B cell (primary cell): ENCODE measurements around the gene GON7. TPM values are rescaled to one million over a fixed set of nuclear protein-coding genes. Genes with fewer than 3 reads are reported as not detected.
"Not testable (repeated sequence)": the region's sequence is repeated elsewhere in the genome, so short reads cannot be mapped to it uniquely, and the experiment has no call there.

Experiments used
- ATAC-seq: fragments of 200-7000 bp; cut with Tn5 transposase; one replicate; pipeline ENCODE4 v1.10.0; 2021; ENCODE audit warnings: low read depth, mild to moderate bottlenecking, moderate number of reproducible peaks, moderate library complexity
- CTCF ChIA-PET: fragments of 350-600 bp; sonication (Branson Sonifier 250); formaldehyde crosslinking; loops from one replicate; lab custom pipeline; 2021; ENCODE audit warnings: antibody characterized with exemption, inconsistent platforms; lab: Charles Lee
- POLR2A ChIA-PET: fragments of 350-600 bp; sonication (Branson Sonifier 250); formaldehyde crosslinking; loops from one replicate; lab custom pipeline; 2021; ENCODE audit warnings: antibody characterized with exemption; lab: Charles Lee
- DNase-seq: peaks from one replicate; pipeline ENCODE4 v3.0.0; 2013
- H2AFZ ChIP-seq: 2 replicates; pipeline ENCODE4 v1.6.1; 2012; ENCODE audit warnings: mild to moderate bottlenecking, low read depth, low read length; ENCODE audit not compliant: insufficient read depth, poor library complexity, severe bottlenecking
- H3K27ac ChIP-seq, 2 donors: 1 replicate in 1 of 2; 2 replicates in 1 of 2; pipeline ENCODE4 v1.5.1; 2012 to 2013; ENCODE audit warnings: low read length in 2 of 2, mild to moderate bottlenecking in 2 of 2, moderate library complexity in 1 of 2
- H3K27me3 ChIP-seq, 4 experiments: fragments of 200-600 bp in 1 of 4; sonication (generic) in 1 of 4; replicated peaks in 1 of 4; 1 replicate in 2 of 4; 2 replicates in 2 of 4; pipeline versions ENCODE4 v1.6.1 to v1.7.0; 2013 to 2016; ENCODE audit warnings: low read length in 3 of 4, mild to moderate bottlenecking in 2 of 4, mixed read lengths in 1 of 4, moderate library complexity in 1 of 4; ENCODE audit not compliant: insufficient read depth in 4 of 4, control insufficient read depth in 3 of 4; ENCODE audit errors: control extremely low read depth in 1 of 4
- H3K36me3 ChIP-seq, 2 experiments: replicated peaks in 1 of 2; 1 replicate in 1 of 2; 2 replicates in 1 of 2; pipeline versions ENCODE4 v1.6.1 to v1.7.1; 2013; ENCODE audit warnings: low read length in 1 of 2; ENCODE audit not compliant: insufficient read depth in 2 of 2, control insufficient read depth in 1 of 2; ENCODE audit errors: control extremely low read depth in 1 of 2, extremely low read depth in 1 of 2
- H3K4me1 ChIP-seq, 2 donors: fragments of 200-600 bp in 1 of 2; sonication (generic) in 1 of 2; 1 replicate in 1 of 2; 2 replicates in 1 of 2; pipeline versions ENCODE4 v1.5.1 to v1.6.1; 2013 to 2017; ENCODE audit warnings: low read length in 2 of 2; ENCODE audit not compliant: control insufficient read depth in 2 of 2, insufficient read depth in 2 of 2
- H3K4me2 ChIP-seq: replicated peaks from 2 replicates; pipeline ENCODE3; 2012; ENCODE audit warnings: mild to moderate bottlenecking, low read depth, low read length; ENCODE audit not compliant: poor library complexity, severe bottlenecking
- H3K4me3 ChIP-seq, 5 experiments: fragments of 200-600 bp in 1 of 5; sonication (generic) in 1 of 5; 1 replicate in 3 of 5; 2 replicates in 2 of 5; pipeline versions ENCODE4 v1.5.1 to v1.7.0; 2011 to 2016; ENCODE audit warnings: low read length in 4 of 5, mild to moderate bottlenecking in 4 of 5, low read depth in 2 of 5, control low read depth in 1 of 5, moderate library complexity in 1 of 5; ENCODE audit not compliant: insufficient read depth in 1 of 5; ENCODE audit errors: control extremely low read depth in 1 of 5, extremely low read depth in 1 of 5
- H3K79me2 ChIP-seq: fragments of 200-600 bp; sonication (generic); one replicate; pipeline ENCODE4 v1.6.0; 2016; ENCODE audit warnings: low read length; ENCODE audit not compliant: control insufficient read depth, insufficient read depth
- H3K9ac ChIP-seq: fragments of 200-600 bp; sonication (generic); 2 replicates; pipeline ENCODE4 v1.6.1; 2017; ENCODE audit warnings: mild to moderate bottlenecking, low read length, moderate library complexity
- H3K9me3 ChIP-seq, 3 donors: one replicate each; pipeline versions ENCODE4 v1.6.1 to v1.7.1; 2013; ENCODE audit warnings: low read length in 2 of 3; ENCODE audit not compliant: control insufficient read depth in 2 of 3, insufficient read depth in 1 of 3; ENCODE audit errors: control extremely low read depth in 1 of 3
- H4K20me1 ChIP-seq: 2 replicates; pipeline ENCODE4 v1.6.0; 2012; ENCODE audit warnings: mild to moderate bottlenecking, low read length; ENCODE audit not compliant: insufficient read depth, control insufficient read depth, poor library complexity, severe bottlenecking
- H3K27ac Mint-ChIP-seq: one replicate; pipeline ENCODE4 v1.8.0; 2021; ENCODE audit warnings: mixed read lengths
- H3K27me3 Mint-ChIP-seq: one replicate; pipeline ENCODE4 v1.8.0; 2021; ENCODE audit warnings: mixed read lengths
- H3K4me1 Mint-ChIP-seq: one replicate; pipeline ENCODE4 v1.8.0; 2021; ENCODE audit warnings: mixed read lengths
- H3K4me3 Mint-ChIP-seq: one replicate; pipeline ENCODE4 v1.8.0; 2021; ENCODE audit warnings: mixed read lengths
- H3K9me3 Mint-ChIP-seq: one replicate; pipeline ENCODE4 v1.8.0; 2022; ENCODE audit warnings: mixed read lengths; ENCODE audit not compliant: insufficient read depth
- EZH2 ChIP-seq: IDR thresholded peaks from 2 replicates; pipeline ENCODE4 v1.6.1; 2012; ENCODE audit warnings: borderline replicate concordance, low read depth, mild to moderate bottlenecking, moderate library complexity, low read length; ENCODE audit not compliant: insufficient read depth, poor library complexity, severe bottlenecking
- WGBS: methylation state at CpG from one replicate; pipeline ENCODE4 v1.1.5; 2013; ENCODE audit warnings: missing lambda C conversion rate; ENCODE audit not compliant: insufficient coverage; 5-methylcytosine and 5-hydroxymethylcytosine counted together
- intact Hi-C: fragments of 100-400 bp; cut with micrococcal nuclease; formaldehyde crosslinking; loops from one replicate; pipeline ENCODE4 v1.10.0; 2022
- polyA plus RNA-seq: library from polyadenylated mRNA; depleted of rRNA; stranded (reverse); fragments of >200 nt; gene quantifications from 2 replicates; pipeline ENCODE4 v1.2.3, GENCODE V29; 2012
- total RNA-seq, 2 donors: library from RNA; stranded (reverse); fragments of 120-200 nt in 1 of 2; gene quantifications; 1 replicate in 1 of 2; 2 replicates in 1 of 2; pipeline versions ENCODE4 v1.2.3 to v1.2.4, GENCODE V29; 2013 to 2022
- TF ChIP-seq, protein P1 (sequence below): fragments of 200-600 bp; IDR thresholded peaks from one replicate; pipeline ENCODE4 v1.8.0; 2022; ENCODE audit warnings: antibody characterized with exemption, mild to moderate bottlenecking

The GON7 gene
- total and polyA plus RNA-seq, 2 donors (not counting 1 experiment from before 2014, with no cell fraction given), result 4.3 to 8.9 TPM

DNA sequence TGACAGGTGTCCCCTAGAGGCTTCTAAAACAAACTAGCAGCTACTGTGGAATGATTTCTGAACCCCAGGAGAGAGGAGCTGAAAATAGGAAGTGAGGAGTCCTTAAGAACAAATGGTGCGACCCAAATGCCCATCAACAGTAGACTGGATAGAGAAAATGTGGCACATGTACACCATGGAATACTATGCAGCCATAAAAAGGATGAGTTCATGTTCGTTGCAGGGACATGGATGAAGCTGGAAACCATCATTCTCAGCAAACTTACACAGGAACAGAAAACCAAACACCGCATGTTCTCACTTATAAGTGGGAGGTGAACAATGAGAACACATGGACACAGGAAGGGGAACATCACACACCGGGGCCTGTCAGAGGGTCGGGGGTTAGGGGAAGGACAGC, 26.2 kb upstream of the GON7 start:
- POLR2A ChIA-PET, H3K27me3 Mint-ChIP-seq, H3K4me3 ChIP-seq, H3K9ac ChIP-seq, H3K4me2 ChIP-seq, H3K4me3 Mint-ChIP-seq, H3K9me3 ChIP-seq, H3K27ac Mint-ChIP-seq, intact Hi-C loops, DNase-seq, ATAC-seq, H3K27ac ChIP-seq, H4K20me1 ChIP-seq, H2AFZ ChIP-seq, H3K9me3 Mint-ChIP-seq, H3K79me2 ChIP-seq, H3K4me1 ChIP-seq: not testable (repeated sequence)
- 100% methylated on average over 2 of the region's 5 CpGs for WGBS
- H3K27me3 ChIP-seq, result peaks cover 0 to 11% (median 0%) of the 10 kb centered on the region in 4 experiments
- peaks cover 6 to 12% of the 10 kb centered on the region in 2 experiments for H3K36me3 ChIP-seq
- H3K4me1 Mint-ChIP-seq, result peaks cover 12% of the 10 kb centered on the region
- CTCF ChIA-PET, result interaction anchor here (0.7 to 1.5 kb wide), 5 partner anchors 16 to 656 kb away, joined by 3 to 4 read pairs (median 4); no protein-coding TSS in a partner anchor

DNA sequence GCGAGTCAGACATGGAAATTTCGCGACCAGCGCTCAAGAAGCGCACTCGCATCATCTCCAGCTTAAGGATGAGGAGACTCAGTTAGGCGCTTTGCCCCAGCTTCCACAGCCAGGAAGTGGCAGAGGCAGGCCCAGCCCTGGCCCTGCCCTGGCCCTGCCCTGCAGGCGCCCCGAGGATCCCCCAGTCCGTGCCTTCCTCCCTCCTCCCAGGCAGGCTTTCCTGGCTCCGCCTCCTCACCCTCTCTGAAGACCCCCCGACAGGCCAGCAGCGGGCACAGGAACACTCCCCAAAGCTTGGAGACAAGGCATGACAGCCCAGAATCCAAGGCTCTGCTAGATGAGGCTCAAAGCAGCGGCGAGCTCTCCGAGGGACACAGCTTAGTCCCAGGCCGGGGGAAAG, 25.3 kb upstream of the GON7 start:
- CTCF ChIA-PET, result interaction anchor here (1.0 kb wide), 1 partner anchor 657 kb away, joined by 4 read pairs; no protein-coding TSS in a partner anchor
- Mint-ChIP-seq H3K9me3 (no peaks in the 10 kb centered on the region), H3K4me3 (no peak overlapping the region), H3K27ac (no peak overlapping the region), H3K27me3 (peaks cover 8% of the 10 kb centered on the region), H3K4me1 (peaks cover 12% of the 10 kb centered on the region)
- Histone ChIP-seq H3K27ac (no peak overlapping the region), H3K9ac (no peak overlapping the region), H3K36me3 (peaks cover 11 to 21% of the 10 kb centered on the region in 2 experiments), H3K4me3 (no peak overlapping the region), H3K27me3 (peaks cover 0 to 11% (median 0%) of the 10 kb centered on the region in 4 experiments), H3K4me1 (peaks cover 4% of the 10 kb centered on the region in 2 donors), H3K4me2 (no peak overlapping the region), H4K20me1 (no peaks in the 10 kb centered on the region), H3K79me2 (no peaks in the 10 kb centered on the region), H3K9me3 (peaks cover 0 to 4% (median 0%) of the 10 kb centered on the region in 3 donors), H2AFZ (no peak overlapping the region)
- intact Hi-C loops, result no loop called here
- 54% methylated on average over 17 of the region's 17 CpGs for WGBS
- ATAC-seq (no peak), DNase-seq (no peak)
- no peak for TF ChIP-seq EZH2
- TF ChIP-seq, protein P1, sequence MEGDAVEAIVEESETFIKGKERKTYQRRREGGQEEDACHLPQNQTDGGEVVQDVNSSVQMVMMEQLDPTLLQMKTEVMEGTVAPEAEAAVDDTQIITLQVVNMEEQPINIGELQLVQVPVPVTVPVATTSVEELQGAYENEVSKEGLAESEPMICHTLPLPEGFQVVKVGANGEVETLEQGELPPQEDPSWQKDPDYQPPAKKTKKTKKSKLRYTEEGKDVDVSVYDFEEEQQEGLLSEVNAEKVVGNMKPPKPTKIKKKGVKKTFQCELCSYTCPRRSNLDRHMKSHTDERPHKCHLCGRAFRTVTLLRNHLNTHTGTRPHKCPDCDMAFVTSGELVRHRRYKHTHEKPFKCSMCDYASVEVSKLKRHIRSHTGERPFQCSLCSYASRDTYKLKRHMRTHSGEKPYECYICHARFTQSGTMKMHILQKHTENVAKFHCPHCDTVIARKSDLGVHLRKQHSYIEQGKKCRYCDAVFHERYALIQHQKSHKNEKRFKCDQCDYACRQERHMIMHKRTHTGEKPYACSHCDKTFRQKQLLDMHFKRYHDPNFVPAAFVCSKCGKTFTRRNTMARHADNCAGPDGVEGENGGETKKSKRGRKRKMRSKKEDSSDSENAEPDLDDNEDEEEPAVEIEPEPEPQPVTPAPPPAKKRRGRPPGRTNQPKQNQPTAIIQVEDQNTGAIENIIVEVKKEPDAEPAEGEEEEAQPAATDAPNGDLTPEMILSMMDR, result no peak
- POLR2A ChIA-PET, result no interaction called here
